Pancreas (tissue), 10 donors: ENCODE results near the gene C10orf95. TPM values are rescaled to one million over a fixed set of nuclear protein-coding genes. Genes with fewer than 3 reads are reported as not detected.
A peak's percentile ranks its signal among the peaks of the same experiment; 100 is the strongest.
"Not testable (repeated sequence)": the region's sequence is repeated elsewhere in the genome, so short reads cannot be mapped to it uniquely, and the experiment has no call there.

Experiments
- ATAC-seq, 4 donors: fragments of 200-7000 bp; cut with Tn5 transposase; one replicate each; pipeline versions ENCODE4 v1.8.0 to v1.9.1; 2020; ENCODE audit warnings: mild to moderate bottlenecking in 4 of 4, moderate library complexity in 4 of 4
- DNase-seq, 6 donors: peaks; one replicate each; pipeline ENCODE4 v3.0.0-alpha.2; 2020
- FAIRE-seq: peaks from 2 replicates; lab custom pipeline; 2012; peaks lifted over from hg19 to GRCh38; lab: Jason Lieb, UNC
- H3K27ac ChIP-seq, 4 donors: fragments of 200-600 bp; sonication (generic); 1 replicate in 3 of 4; 2 replicates in 1 of 4; pipeline versions ENCODE4 v1.5.0 to v1.8.0; 2020
- H3K27me3 ChIP-seq, 4 donors: fragments of 200-600 bp; one replicate each; pipeline ENCODE4 v1.8.0; 2021
- H3K36me3 ChIP-seq, 3 donors: fragments of 200-600 bp; sonication (generic) in 1 of 3; one replicate each; pipeline versions ENCODE4 v1.5.0 to v1.8.0; 2020 to 2021
- H3K4me1 ChIP-seq, 3 donors: fragments of 200-600 bp; one replicate each; pipeline ENCODE4 v1.8.0; 2021
- H3K4me3 ChIP-seq, 4 donors: fragments of 200-600 bp; sonication (generic) in 2 of 4; one replicate each; pipeline versions ENCODE4 v1.5.0 to v1.8.0; 2020 to 2021
- H3K9me3 ChIP-seq, 4 donors: fragments of 200-600 bp; one replicate each; pipeline ENCODE4 v1.8.0; 2021
- CTCF ChIP-seq, 4 donors: fragments of 200-600 bp; sonication (generic) in 3 of 4; IDR thresholded peaks; one replicate each; pipeline versions ENCODE4 v1.5.0 to v1.8.0; 2021; ENCODE audit warnings: antibody characterized with exemption in 4 of 4
- WGBS, 2 donors: extraction: QIAGEN DNeasy Blood & Tissue Kit; methylation state at CpG; one replicate each; pipeline ENCODE4 v1.1.7; 2013; 5-methylcytosine and 5-hydroxymethylcytosine counted together
- intact Hi-C, 3 donors: fragments of 100-400 bp; cut with DNase I; formaldehyde crosslinking; loops; one replicate each; pipeline versions ENCODE4 v1.11.1 to v1.14.2; 2022
- polyA plus RNA-seq, 2 donors: library from polyadenylated mRNA; stranded (reverse); fragments of 200-250 nt; gene quantifications; one replicate each; pipeline ENCODE4 v1.2.3, GENCODE V29; 2013
- total RNA-seq, 6 donors: library from RNA; stranded (reverse); fragmentation: NEBNext Ultra II Directional in 4 of 6; extraction: Animal tissue kit (Norgen Biotek cat#: 25700) in 4 of 6; gene quantifications; one replicate each; pipeline versions ENCODE4 v1.2.1 to v1.2.4, GENCODE V29; 2021 to 2023
- donor health status: healthy with polysubstance abuse.
- donor health status: DM: no; HTN: no; CAD: no; lungs with moderate emphysema.
- donor health status: DM: no; HTN: no; CAD: no.
- donor health status: control.
- donor health status: control.
- donor health status: Bipolar disorder and iron deficiency.
- donor health status: DM: yes; HTN: yes; CAD: no.
- donor health status: DM: no; HTN: no; CAD: no.
- donor health status: DM: no; HTN: no; CAD: no.
- donor health status: DM: yes; HTN: yes; CAD: no.

C10orf95 gene
- total and polyA plus RNA-seq, 8 donors, result 0.37 to 1.2 (median 0.46) TPM

GRCh38 chr10:102455893-102456471, 4.6 kb upstream of the C10orf95 start:
- FAIRE-seq (no peak), DNase-seq (no peak), ATAC-seq (no peak)
- H3K36me3 ChIP-seq, result no peaks in the 10 kb centered on the region
- no peaks in the 10 kb centered on the region for H3K27me3 ChIP-seq
- no peak overlapping the region for H3K4me3 ChIP-seq
- intact Hi-C loops, result no loop called here
- no peak overlapping the region for H3K27ac ChIP-seq
- 83 to 84% methylated on average over 7 of the region's 7 CpGs for WGBS, 2 donors
- no peaks in the 10 kb centered on the region for H3K4me1 ChIP-seq
- no peaks in the 10 kb centered on the region for H3K9me3 ChIP-seq
- no peak for TF ChIP-seq CTCF (IDR thresholded peaks at IDR 0.05)

GRCh38 chr10:102454662-102455487, 3.5 kb upstream of the C10orf95 start:
- FAIRE-seq, ATAC-seq, H3K36me3 ChIP-seq, H3K4me3 ChIP-seq, DNase-seq, H3K27me3 ChIP-seq, H3K4me1 ChIP-seq, H3K9me3 ChIP-seq, intact Hi-C loops, H3K27ac ChIP-seq: not testable (repeated sequence)
- 82 to 86% methylated on average over 13 of the region's 13 CpGs for WGBS, 2 donors

- Histone ChIP-seq H3K9me3 (no peaks in the 10 kb centered on the region), H3K4me3 (no peak overlapping the region), H3K36me3 (no peaks in the 10 kb centered on the region), H3K27ac (peak overlapping the region in 2 of 4 donors; percentile 6 to 28), H3K4me1 (peaks cover 0 to 5% (median 0%) of the 10 kb centered on the region in 3 donors), H3K27me3 (no peaks in the 10 kb centered on the region)
- 73 to 82% methylated on average over 5 of the region's 5 CpGs for WGBS, 2 donors
- TF ChIP-seq CTCF (IDR thresholded peaks at IDR 0.05), result no peak
- FAIRE-seq (no peak), ATAC-seq (no peak), DNase-seq (peak in 1 of 6 donors; percentile 8)
- intact Hi-C loops, result no loop called here
Observed at GRCh38 chr10:102453502-102453901, 2.2 kb upstream of the C10orf95 start.

DNA sequence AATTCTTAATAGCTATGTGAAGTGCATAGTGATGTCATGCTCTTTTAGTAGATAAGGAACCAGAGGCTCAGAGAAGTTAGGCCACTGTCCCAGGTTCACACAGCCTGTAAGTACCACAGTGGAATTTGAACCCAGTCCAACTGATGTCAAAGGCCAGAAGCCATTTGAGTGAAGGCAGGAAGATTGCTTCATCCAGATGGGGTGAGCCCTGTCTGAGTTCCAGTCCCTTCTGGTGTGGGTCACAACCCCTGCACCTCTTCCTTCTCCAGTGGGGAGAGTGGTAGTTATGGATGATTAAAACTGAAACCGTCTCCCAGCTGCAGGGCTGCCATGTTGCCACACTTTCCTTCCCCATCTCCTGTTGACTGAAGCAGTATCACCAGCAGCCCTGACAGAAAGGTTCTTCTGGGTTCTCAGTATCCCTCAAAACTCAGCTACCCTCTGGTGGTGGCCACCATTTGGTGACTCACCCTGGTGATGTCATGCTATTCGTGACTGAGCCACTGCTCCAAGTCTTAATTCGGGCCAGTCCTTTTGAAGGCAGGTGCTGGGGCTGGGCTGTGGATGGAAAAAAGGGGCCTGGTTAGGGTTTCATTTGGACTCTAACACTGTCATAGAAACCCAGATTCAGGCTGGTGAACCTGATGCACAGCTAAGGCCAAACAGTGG, 1.5 kb upstream of the C10orf95 start:
- peak in 2 of 6 donors; percentile 37 to 40 for DNase-seq
- WGBS, 2 donors, result 69 to 71% methylated on average over 3 of the region's 3 CpGs

More for the DNA sequence above, 1.5 kb upstream of the C10orf95 start:
- TF ChIP-seq CTCF (IDR thresholded peaks at IDR 0.05), result no peak
- no peak for FAIRE-seq
- no peaks in the 10 kb centered on the region for H3K9me3 ChIP-seq
- ATAC-seq, result no peak
- H3K36me3 ChIP-seq, result no peaks in the 10 kb centered on the region
- H3K27ac ChIP-seq, result peak overlapping the region in 1 of 4 donors; percentile 28
- H3K4me1 ChIP-seq, result peaks cover 0 to 5% (median 0%) of the 10 kb centered on the region in 3 donors
- no peak overlapping the region for H3K4me3 ChIP-seq
- intact Hi-C loops, result no loop called here
- H3K27me3 ChIP-seq, result no peaks in the 10 kb centered on the region
